Chondrocyte (in vitro differentiated cells): ENCODE data around the gene EML3. TPM values are rescaled to one million over a fixed set of nuclear protein-coding genes. Genes with fewer than 3 reads are reported as not detected.

Experiments used
- DNase-seq: peaks from one replicate; pipeline ENCODE4 v3.0.0; 2021; ENCODE audit warnings: mixed read lengths, low spot score
- H3K27ac Mint-ChIP-seq: one replicate; pipeline ENCODE4 v1.8.0; 2021; ENCODE audit warnings: mild to moderate bottlenecking, moderate library complexity, mixed read lengths; ENCODE audit not compliant: unreplicated experiment
- H3K27me3 Mint-ChIP-seq: 2 replicates; pipeline ENCODE4 v1.8.0; 2021; ENCODE audit warnings: low read depth, mixed read lengths
- H3K36me3 Mint-ChIP-seq: 2 replicates; pipeline ENCODE4 v1.8.0; 2021; ENCODE audit warnings: low read depth, mixed read lengths
- H3K4me1 Mint-ChIP-seq: 2 replicates; pipeline ENCODE4 v1.8.0; 2021; ENCODE audit warnings: low read depth, mild to moderate bottlenecking, mixed read lengths
- H3K4me3 Mint-ChIP-seq: one replicate; pipeline ENCODE4 v1.8.0; 2021; ENCODE audit warnings: mild to moderate bottlenecking, moderate library complexity, mixed read lengths; ENCODE audit not compliant: unreplicated experiment
- H3K9me3 Mint-ChIP-seq: 2 replicates; pipeline ENCODE4 v1.8.0; 2021; ENCODE audit warnings: low read depth, mixed read lengths
- CTCF ChIP-seq: fragments of 200-600 bp; sonication (generic); IDR thresholded peaks from 2 replicates; pipeline ENCODE4 v1.5.0; 2021; ENCODE audit warnings: antibody characterized with exemption, mild to moderate bottlenecking, moderate library complexity
- total RNA-seq: library from RNA; stranded (reverse); gene quantifications from 3 replicates; pipeline ENCODE4 v1.2.1, GENCODE V29; 2021

The EML3 gene
- total RNA-seq, 1 donor from 2014 or later: 58.9 TPM

DNA sequence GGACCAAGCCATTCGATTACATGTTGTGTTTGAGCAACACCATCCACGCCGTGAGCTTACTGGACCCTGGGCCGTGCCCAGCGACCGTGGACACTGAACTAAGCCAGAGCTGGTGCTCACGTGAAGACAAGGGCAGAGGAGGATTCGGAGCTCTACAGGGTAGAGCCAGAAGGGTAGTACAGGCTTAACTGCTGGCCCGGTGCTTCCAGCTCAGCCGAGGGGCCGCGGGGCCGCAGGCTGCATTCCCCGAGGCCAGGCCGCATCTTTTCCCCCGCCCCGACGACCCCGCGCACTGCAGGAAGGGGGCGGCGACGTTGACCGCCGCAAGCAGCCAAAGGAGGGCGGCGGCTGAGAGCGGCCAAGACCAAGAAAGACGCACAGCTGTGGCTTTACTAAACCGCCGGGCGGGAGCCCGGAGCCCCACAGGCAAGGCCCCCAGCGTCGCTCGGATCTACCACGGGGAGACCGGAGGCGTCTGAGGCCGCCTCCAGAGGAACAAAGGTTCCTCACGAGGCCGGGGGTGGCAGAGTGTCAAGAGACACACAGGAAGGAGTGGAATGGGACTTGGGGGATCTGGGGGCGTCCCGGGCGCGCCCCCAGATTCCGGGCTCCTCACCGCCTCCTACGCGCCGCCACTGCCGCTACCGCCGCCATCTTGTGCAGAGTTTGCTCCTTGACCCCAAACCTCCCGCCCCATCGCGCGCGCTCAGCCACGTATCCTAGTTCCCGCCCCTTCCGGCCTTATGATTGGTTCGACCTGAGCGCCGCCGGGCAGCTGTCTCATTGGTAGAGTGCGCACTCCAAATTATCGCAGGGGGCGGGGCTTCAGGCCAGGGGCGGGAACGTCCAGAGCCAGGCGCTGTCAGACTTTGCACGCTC lies 33.6 kb upstream of the EML3 start, which contains the start of gene GANAB:
Gene GANAB, minus strand, starts transcription at position 668 of the 879 bp plus-strand sequence. Its CDS starts 14 bp downstream, at position 654.
- Mint-ChIP-seq H3K4me3 (peak within 1 kb of the TSS; percentile 98), H3K27me3 (no peaks in the 10 kb centered on the region), H3K36me3 (peaks cover 5% of the 10 kb centered on the region), H3K9me3 (no peaks in the 10 kb centered on the region), H3K27ac (peak within 1 kb of the TSS; percentile 95), H3K4me1 (peaks cover 16% of the 10 kb centered on the region)
- peak; percentile 29 for TF ChIP-seq CTCF
- peak; percentile 100 for DNase-seq

GRCh38 chr11:62645671-62645945 lies 33.0 kb upstream of the EML3 start:
- TF ChIP-seq CTCF: no peak
- Mint-ChIP-seq H3K27me3 (no peaks in the 10 kb centered on the region), H3K36me3 (peaks cover 5% of the 10 kb centered on the region), H3K4me3 (peak overlapping the region; percentile 98), H3K9me3 (no peaks in the 10 kb centered on the region), H3K27ac (peak overlapping the region; percentile 95), H3K4me1 (peaks cover 16% of the 10 kb centered on the region)
- no peak for DNase-seq

DNA sequence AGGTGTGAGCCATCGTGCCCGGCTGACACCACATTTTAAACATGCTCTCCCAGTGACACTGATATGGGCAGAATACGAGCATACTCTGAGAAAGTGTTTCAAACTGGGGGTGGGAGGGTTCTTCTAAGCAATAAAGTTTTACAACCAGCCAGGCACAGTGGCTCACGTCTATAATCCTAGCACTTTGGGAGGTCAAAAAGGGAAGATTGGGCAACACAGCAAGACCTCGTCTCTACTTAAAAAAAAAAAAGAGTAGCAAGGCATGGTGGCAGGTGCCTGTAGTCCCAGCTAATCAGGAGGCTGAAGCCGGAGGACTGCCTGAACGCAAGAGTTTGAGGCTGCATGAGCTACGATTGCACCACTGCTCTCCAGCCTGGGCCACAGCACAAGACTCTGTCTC lies 31.6 kb upstream of the EML3 start:
- no peaks in the 10 kb centered on the region for H3K9me3 Mint-ChIP-seq
- H3K4me1 Mint-ChIP-seq: peaks cover 21% of the 10 kb centered on the region
- H3K4me3 Mint-ChIP-seq: no peak overlapping the region

DNA sequence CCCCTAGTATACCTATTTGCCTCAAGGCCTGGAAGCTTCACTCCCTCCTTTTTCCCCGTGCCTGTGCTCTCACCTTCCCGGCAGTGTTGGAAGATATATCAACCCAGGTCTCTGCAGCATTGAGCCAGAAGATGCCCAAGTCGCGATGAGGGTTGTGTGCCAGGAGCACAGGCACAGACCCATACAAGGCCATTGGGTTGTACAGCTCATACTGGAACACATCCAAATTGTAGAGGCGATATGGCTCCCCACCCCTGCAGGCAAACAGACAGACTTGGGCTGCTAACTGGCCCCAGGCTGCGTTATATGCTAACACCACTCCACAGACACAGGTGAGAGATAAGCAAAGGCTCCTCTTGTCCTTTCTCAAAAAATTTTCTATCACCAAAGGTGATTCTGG lies 19.9 kb upstream of the EML3 start:
- Mint-ChIP-seq H3K27ac (peak overlapping the region; percentile 47), H3K36me3 (peaks cover 49% of the 10 kb centered on the region), H3K9me3 (no peaks in the 10 kb centered on the region), H3K27me3 (no peaks in the 10 kb centered on the region), H3K4me3 (no peak overlapping the region), H3K4me1 (no peaks in the 10 kb centered on the region)
- TF ChIP-seq CTCF: no peak
- no peak for DNase-seq

More for the DNA sequence above, 31.6 kb upstream of the EML3 start:
- DNase-seq: no peak
- no peak for TF ChIP-seq CTCF
- H3K27ac Mint-ChIP-seq: peak overlapping the region; percentile 49
- peaks cover 7% of the 10 kb centered on the region for H3K36me3 Mint-ChIP-seq
- H3K27me3 Mint-ChIP-seq: no peaks in the 10 kb centered on the region

GRCh38 chr11:62627713-62628112 lies 15.1 kb upstream of the EML3 start:
- H3K4me3 Mint-ChIP-seq: no peak overlapping the region
- no peaks in the 10 kb centered on the region for H3K9me3 Mint-ChIP-seq
- no peaks in the 10 kb centered on the region for H3K27me3 Mint-ChIP-seq
- peak; percentile 27 for TF ChIP-seq CTCF
- no peaks in the 10 kb centered on the region for H3K4me1 Mint-ChIP-seq
- no peak for DNase-seq
- H3K27ac Mint-ChIP-seq: no peak overlapping the region
- H3K36me3 Mint-ChIP-seq: peaks cover 50% of the 10 kb centered on the region
